Glomerular visceral epithelial cell (primary cell): ENCODE results near the gene CASZ1.

Experiments used
- DNase-seq: peaks from one replicate; pipeline ENCODE4 v3.0.0-alpha.2; 2016; ENCODE audit errors: extremely low spot score

Gene CASZ1

DNA sequence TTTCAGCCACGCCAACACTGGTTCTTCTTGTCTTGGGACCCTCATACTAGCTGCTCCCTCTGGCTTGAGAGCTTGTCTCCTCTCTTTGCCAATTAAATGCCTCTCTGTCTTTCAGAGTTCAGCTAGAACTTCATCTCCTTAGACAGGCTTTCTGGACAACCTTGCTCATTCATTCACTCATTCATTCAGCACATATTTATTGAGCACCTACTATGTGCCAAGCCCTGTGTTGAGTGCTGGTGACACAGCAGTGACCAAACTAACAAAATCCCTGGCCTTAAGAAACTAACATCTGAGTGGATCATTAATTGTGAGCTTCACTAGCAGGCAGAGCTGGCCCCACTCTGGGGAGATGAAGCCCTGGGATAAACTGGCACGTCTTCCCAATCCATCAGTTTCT, 24.9 kb upstream of the CASZ1 start:
- DNase-seq, result no peak

DNA sequence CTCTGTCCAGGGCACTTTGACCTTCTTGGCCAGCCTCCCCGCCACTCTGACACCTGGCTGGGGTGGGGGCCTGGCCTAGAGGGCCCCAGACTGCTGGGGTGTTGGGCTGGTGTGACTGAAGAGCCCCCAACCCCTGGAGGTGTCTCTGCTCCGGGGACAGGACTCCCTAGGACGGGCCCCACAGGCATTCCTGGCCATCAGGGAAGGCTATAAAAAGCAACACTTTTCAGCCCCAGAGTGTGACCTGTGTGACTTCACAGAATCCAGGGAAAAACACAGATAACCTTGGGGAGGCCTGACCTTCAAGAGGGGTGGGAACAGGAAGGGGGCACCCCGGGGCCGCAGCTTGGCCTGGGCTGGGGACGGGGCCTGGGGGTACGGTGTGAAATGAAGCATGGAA, 24.0 kb upstream of the CASZ1 start:
- no peak for DNase-seq

DNA sequence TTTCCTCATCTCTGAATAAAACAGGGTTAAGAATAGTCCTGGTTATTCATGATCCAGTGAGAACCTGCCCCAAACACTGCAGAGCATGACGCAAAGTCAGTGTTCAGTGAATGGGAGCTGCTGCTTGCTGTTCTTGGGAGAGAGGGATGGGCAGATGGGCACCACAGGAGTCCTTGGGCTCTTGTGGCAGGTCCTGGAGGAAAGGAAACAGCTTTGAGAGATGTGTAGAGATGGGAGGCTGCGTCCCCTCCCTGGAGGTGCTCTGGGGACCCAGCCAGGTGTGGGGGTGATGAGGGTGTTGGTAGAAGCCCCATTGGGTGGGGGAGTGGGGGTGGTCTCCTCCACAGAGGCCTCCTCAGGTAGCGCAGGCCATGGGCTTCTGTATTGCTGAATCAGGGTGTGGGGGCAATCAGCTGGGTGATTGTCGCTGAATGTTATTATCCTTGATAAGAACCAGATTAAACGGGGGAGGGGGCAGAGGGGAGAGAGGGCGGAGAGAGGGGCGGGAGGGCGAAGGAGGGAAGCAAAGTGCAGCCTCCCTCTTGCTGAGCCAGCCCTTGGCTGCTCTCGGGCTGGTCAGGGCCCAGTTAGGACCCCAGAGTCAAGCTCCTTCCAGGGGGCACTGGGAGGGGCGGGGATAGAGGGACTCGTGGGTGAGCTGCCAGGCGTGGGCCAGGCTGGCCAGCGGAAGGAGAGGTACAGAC, 22.9 kb upstream of the CASZ1 start:
- DNase-seq, result no peak

DNA sequence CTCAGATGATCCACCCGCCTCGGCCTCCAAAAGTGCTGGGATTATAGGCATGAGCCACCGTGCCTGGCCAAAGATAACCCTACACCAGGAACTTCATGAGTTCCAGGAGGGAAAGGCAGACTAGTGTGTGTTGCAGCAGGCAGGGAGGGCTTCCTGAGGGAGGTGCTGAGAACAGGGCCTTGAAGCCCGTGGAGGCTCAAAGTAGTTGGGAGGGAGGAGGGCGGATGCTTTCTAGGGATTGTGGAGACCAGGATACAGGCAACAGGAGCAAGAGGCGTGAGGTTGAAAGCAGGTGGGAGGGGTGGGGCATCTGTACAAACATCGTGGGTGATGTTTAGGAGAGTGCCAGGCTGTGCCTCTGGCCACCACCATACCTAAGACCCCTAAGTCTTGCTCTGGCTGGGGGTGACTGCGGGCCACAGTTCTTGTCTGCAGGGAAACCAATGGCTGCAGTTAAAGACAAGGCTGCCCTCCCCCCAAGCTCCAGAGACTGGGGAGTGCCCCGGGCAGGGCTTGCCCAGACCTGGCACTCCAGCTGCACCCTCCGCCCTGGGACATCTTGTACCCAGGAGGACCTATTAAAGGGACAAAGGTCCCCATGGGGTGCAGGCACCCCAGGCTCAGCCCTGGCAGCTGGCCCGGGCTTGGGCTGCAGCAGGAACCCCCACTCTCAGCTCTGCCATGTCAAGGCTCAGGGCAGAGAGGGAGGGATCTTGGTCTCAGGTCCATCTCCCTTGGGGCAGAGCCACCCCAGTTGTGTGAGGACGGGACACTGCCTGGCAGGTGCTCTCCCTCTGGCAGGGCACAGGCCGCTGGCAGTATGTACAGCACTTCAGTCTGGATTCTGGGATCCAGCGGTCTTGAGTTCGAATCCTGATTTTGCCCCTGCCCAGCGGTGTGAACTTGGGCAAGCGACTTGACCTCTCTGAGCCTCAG, 22.1 kb upstream of the CASZ1 start:
- no peak for DNase-seq

DNA sequence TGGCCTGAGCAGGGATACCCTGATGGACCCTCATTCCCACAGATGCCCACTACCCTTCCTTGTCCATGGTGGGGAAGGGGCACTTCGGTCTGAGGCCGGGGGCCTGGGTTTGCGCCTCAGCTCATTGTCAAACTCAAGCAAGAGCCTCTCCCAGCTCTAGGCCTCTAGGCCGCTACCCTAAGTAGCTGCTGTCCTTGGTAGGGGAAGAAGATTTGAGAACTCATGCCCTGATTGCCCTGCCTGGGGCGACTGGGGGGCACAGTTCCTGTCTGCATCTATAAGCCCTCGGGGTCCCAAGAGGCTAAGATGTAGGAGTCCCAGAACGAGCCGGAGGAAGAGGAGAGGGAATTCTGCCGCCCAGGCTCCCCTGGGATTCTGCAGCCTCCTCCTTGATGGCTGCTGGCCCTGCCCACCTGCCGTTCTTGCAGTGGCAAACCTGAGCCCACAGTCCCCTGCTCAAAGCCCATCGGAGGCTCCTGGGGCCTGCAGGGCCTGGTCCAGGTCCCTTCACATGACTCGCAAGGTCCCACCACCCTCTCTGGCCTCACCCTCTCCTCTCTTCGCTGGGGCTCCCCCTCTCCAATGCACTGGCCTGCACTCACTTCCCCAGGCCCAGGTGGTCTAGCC, 20.4 kb upstream of the CASZ1 start:
- no peak for DNase-seq

DNA sequence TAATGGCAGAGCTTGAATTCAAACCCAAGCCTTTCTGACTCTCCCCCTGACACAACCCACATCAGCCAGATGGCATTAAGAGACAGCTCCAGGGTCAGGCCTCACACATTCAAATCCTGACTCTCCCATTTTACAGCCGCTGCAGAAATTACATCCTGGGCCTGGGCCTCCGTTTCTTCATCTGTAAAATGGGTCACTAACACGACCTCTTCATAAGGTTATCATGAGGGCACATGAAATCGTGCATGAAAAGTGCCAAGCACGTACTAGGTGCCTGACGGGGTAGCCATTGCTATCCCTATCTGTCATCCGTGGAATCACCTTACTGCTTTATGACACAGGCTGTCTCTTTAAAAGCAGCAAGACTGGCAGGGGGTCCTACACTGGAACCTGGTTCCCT, 19.8 kb upstream of the CASZ1 start:
- no peak for DNase-seq

DNA sequence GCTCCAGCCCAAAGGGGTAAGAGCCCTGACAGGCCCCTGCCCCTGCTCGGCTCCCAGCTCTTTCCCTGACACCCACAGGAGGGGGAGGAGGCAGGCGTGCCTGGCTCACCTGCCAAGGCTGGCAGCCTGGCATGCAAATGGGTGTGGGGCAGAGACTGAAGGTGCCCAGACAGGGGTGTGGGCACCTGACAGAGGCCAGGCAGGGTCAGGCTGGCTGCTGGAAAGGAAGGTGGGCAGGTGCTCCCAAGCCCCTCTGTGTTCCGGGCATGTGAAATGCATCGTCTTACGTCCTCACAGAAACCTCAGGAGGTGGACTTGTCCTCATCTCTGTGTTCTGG, 19.4 kb upstream of the CASZ1 start:
- DNase-seq, result no peak

DNA sequence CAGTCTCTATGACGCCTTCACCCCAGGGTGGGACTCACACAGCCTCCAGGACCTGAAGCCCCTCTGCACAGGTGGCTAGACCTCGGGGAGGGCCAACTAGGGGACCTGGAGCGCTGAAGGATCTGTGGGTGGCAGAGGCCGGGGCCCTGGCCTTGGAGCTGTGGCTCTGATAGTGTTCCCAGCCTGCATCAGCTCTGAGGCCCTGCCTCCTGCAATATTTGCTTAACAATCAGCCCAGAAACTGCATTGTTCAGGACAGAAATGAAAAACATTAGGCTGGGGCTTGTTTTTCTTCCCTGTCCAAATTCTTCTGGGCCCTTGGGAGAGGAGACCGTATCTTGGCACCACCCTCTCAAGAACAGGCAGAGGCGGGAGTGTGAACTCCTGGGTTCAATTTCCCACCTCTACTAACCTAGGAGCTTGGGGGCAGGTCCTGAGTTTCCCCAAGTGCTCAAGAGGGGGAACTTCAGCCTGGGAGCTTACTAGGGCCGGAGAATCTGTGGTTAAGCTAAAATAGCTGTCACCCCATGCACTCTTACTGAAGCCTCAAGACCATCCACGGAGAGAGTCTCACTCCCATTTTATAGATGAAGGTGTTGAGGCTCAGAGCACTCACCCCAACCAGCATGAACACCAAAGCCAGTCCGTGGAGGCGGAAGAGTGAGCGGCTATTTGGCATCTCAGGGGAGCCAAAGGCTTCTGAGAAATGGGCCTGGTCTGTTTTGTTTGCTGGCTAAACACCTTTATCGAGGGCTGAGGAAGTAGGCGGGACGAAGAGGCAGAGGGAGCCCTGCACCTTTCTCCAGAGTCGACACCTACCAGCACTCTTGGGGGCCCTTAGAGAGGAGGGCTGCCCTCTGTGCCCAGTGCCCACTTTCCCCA, 18.8 kb upstream of the CASZ1 start:
- no peak for DNase-seq

DNA sequence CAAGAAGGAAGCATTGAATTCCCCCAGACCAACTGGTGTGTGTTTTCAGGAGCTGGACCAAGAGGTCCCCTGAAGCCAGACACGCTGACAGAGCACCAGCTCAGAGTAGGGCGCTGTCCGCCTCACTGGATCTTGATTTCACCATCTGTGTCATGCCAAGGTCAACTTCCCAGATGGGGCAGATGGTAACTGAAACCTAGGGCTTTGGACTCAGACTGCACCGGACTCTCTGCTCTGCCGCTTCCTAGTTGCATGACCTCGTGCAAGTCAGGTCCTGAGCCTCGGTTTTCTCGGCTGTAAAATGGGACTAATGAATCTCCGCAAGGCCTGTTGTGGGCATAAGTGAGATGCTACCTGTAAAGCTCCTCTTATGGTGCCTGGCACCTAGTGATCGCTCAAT, 17.9 kb upstream of the CASZ1 start:
- DNase-seq, result no peak

DNA sequence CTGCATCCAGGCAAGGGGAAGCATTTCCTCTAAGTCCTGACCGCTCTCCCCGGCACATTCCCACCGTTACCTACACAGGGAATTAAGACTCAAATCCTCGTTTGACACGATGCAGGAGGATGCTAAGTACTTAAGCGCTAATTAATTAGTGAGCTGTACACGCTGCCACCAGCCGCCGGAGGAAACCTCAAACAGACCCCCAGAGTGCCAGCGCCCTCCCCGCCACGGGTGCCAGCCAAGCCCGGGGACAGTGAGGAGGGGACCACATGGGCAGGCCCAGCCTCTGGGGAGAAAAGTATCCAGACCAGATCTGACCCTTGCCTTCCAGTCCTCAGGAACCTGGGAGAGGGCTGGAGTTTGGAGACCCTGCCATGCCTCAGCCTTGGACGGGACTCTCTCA, 17.4 kb upstream of the CASZ1 start:
- no peak for DNase-seq

DNA sequence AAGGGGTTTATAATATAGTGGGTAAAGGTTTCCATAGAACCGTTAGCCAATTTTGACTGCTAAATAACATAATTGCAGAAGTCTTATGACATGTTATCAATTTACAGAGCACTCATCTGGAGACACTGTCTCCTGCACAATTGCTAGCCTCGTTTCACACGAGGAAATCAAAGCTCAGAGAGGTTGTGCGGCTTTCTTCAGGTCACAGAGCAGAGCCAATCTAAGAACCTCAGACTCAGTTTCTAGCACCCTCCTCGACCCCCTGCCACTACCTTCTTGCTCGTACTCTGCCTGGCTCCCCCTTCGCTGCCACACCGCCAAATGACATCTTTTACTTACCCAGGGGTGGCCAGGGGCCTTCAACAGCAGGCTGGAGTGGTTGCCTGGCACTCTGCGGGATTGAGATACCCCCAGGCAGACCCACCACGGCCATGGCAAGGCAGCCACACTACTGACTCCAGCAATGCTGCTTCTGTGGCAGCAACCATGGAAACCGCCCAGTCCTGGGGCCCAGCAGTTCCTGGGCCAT, 16.0 kb upstream of the CASZ1 start:
- no peak for DNase-seq

DNA sequence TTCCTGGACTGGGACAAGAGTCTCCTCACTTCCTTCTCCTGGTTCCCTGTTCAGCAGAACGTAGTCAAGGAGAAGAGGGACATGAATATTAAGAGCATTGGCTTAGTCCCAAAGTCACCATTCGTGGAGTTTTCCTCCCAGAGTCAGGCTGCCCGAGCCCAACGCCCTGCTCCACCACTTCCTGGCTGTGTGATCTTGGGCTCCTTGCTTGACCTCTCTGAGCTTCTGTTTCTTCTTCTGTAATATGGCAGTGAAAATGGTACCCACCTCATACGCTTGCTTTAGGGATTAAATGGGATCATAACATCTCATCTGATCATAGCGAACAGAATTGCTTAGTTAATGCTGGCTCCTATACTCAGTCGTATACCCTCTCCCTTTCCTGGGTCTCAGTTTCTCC, 12.0 kb upstream of the CASZ1 start:
- no peak for DNase-seq

DNA sequence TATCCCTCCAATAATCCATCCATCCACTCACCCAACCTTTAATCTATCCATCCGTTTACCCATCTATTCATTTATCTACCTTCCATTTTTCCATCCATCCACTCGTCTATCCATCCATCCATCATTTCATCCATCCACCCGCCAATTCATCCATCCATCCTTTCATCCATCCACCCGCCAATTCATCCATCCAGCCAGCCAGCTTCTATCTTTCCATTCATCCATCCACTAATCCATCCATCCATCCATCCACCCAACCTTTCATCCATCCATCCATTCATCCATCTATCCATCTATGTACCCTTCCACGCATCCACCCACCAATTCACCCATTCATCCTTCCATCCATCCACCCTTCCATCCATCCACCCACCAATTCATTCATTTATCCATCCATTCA, 10.5 kb upstream of the CASZ1 start:
- DNase-seq, result no peak

DNA sequence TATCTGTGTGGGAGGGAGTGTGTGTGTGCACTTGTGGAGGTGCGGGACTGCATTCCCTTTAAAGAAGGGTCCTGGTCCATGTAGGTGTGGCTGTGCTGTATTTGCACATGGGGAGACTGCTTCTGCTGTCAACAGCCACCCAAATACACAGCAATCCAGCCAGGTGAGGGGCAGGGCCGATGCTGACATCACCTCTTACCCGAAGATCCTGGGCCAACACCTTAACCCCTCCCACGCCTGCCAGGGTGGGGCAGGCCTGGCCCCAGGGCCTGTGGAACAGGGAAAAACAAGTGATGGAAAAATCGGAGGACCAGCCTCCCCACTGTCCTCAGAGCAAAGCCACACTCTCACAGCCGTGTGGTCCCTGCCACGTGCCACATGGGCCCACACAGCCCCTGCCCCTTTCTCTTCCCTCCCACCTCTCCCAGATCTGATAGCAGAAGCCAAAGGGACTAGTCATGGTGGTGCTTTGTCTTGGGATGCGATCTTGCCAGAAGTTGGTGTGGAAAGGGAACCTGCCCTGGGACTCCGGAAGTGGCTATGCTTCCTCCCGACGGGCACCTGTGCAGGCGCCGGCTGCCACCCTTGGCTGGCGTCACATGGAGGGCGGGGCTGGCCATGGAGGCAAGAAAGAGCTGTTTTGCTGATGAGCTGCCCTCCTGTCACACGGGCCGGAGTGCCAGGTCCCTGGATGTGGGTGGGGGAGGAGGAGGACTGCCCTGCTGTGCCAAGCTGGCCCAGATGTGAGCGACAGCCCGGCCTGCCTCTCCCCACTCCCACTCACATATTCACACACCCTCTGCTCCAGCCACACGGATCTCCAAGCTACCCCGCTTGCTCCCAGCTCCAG, 7.8 kb upstream of the CASZ1 start:
- no peak for DNase-seq

DNA sequence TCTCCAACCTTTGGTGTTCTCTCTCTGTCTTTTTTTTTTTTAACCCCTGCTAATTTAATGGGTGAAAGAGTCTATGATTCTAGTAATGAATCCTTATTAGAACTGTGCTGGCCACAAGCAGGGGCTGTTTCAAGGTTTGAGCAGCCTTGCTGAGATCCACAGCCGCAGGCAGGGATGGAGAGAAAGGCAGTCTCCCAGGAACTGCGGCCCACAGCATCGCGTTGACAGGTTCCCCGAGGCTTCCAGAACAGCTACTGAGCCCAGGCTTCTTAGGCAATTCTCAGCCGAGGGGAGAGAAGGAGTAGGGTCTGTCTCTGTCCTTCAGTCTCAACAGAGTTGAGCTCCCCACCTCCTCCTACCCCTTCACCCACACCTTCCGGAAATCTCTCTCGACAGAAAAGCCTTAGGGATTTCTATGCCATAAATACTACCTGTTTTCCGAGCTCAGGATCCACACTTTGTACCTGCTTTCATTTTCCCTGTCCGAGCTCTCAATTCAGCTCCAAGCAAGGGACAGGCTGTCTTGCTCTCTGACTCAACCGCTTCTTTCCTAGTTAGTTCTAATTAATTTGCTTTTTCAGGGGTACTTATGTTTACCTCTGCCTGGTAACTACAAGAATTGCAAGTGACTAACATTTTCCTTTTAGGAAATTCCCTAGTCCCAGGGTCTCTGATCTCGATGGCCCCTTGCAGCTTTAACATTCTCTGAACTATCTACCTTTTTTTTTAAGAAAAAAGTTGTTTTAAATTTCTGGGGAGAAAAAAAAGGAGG, 6.7 kb upstream of the CASZ1 start:
- no peak for DNase-seq

DNA sequence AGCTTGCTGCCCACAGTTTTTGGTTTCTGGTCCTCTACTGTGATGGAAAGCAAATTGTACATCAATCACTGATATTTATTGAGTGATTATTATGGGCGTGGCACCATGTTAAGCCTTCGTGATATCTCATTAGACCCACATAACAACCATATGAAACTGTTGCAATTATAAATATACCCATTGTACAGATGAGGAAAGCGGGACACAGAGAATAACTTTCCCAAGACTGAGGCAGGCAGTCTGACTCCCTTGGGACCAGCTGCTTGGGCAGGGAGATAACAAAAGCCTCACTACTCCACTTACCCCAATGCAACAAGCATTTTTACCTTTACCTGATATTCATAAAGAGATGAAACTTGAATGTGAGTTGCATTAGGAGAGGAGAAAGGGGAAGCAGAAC, 4.3 kb upstream of the CASZ1 start:
- DNase-seq, result no peak

DNA sequence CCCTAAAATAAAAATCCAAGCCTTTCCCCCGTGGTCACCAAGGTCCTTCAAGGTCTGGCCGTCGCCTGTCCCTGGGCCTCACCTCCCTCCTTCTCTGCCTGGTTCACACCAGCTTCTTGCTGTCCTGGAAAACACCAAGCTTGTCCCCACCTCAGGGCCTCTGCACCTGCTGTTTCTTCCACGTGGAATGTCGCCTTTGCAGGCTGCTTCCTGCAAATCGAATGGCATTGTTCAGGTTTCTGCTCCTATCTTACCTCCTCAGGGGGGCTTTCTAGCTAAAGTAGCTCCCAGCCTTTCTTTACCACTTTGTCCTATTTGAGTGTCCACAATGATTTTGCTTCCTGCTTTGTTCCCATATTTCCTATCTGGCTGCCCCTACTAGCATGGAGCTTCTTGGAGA, 3.3 kb upstream of the CASZ1 start:
- no peak for DNase-seq

DNA sequence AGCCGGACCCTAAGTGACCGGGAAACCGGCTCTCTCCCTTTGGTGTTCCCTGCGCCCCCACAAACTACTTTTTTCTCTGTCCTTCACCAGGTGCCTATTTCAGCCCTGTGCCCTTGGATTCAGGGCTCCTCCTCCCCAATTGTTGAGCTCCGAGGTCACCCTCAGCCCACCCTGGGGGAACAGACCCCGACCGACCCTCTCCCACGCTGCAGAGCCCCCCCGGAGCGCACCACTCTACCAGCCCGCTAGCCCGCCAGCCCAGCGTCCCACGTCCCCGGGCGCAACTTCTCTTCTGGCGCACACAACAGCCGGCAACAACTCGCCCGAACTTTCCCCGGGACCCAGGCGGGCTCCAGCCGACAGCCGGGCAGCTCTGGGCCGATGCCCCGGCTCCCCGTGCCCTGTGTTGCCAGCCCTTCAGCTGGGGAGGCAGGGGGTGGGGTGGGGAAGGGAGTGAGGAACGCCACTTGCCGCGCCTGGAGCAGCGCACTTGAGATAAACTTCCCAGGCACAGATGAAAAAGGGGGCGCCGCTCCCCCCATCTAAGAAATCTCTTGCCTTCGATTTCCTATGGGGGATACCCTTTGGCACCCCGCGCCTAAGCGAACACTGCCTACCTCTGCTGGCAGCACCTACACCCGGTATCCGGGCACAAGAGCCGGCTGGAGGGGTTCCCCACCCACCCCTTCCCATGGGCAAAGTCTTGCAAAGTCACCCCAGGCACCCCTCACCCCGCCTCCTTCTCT, 997 bp downstream of the CASZ1 start:
- no peak for DNase-seq

DNA sequence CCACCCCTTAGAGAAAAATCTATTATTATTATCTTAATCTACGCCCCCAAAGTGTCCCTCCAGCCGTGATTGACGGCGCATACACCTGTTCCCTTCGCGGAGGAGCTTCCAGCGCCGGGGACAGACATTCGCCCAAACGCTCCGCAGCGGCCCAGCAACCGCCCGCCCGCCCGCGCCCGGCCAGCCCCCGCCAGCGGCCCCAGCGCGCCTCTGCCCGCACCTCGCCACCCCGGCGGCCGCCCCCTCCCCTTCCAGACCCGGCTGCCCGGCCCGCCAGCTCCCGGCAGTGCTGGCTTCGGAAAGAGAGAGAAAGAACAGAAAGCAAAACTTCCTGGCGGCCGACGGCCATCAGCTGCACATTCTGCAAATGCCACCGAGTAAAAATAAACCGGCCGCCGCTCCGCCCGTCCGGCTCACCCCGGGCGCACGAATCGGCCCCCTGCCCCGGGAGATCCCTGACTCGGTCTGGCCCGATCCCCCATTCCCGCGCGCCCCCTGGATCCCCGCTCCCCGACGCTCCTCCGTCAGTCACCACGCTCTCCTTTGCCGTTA, 1.6 kb downstream of the CASZ1 start:
- peak; percentile 11 for DNase-seq
